AG08396 (cell line): ENCODE measurements around the gene PUM2.

Experiments used
- DNase-seq: peaks from one replicate; pipeline ENCODE4 v3.0.0; 2012; ENCODE audit warnings: low spot score, mixed read lengths

PUM2 gene

DNA sequence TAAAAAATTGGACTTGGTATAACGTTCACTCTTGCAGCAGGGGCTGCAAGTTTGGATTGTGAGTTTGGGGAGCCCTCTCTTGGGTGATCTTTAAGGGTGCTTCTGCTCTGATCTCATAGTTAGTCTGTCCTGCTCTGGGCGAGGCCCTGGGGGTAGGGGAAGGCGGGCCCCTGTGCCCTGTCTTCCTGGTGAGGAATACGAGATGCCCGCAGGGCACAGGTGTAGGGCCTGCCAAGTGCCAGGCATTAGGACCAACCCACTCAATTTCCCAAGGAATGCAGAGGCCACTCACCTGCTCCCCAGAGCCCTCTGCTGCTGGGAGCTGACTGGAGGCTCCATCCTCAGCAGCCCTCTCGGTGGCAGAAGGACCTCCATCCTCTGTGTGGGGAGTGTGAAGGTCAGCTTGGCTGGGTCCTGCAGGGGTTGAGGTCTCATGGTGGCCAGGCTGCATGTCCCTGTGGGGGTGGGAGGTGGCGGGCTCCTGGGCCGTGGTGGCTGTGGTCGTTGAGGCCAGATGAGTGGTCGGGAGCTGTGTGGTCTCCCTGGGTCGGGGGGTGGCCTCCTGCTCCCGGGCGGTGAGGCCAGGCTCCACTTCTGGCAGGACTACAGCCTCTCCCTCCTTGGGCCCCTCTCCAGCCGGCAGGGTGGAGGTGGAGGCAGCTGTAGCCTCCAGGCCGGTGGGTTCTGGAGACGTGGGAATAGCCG lies 147.0 kb downstream of the PUM2 start:
- DNase-seq, result no peak

DNA sequence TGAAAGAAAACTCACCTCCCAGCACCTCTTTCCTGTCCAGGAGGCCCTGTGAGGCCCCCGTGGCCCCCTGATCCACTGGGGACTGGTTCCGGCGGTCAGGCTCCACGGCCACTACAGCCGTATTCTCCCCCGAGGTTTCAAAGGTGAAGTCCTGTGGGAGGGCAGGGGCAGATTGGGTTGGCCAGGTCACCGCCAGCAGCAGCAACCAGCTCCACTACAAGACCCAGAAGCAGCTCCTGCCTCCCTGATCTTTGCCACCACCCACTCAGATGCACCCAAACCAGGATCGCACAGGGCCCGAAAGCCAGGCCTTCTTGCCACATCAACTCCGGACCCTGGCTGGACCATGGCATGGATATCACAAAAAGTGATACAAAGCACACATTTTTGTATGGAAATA lies 147.6 kb downstream of the PUM2 start:
- no peak for DNase-seq

- no peak for DNase-seq
Measured at GRCh38 chr2:20201671-20202070, 149.0 kb downstream of the PUM2 start.

GRCh38 chr2:20200697-20201555 lies 149.7 kb downstream of the PUM2 start:
- DNase-seq, result no peak

DNA sequence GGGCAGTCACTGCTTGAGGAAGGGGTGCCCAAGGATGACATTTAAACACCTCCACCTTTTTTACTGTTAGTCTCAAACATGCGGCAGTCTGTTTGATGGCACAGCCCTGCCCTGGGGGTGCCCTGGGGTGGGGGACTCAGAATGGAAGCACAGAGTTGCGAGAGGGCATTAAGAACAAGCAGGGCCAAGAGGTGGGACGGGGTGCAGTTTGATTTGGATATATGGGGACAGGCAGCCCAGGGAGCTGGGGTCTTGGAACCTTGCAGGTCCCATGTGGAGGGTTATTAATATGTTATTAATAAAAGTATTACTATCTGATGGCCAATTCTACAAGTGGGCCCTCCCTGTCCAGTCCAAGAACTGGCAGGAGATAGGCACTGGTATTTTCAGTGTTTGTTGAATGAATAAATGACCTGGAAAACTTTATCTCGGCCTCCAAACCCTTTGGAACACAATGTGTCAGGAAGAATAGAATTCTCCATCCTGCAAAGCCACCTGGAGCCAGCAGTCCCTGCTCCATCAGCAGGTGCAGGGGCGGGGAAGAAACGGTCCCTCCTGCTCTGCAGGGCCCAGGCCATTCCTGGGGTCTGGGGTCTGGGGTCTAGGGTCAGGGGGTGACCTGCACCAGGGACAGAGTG lies 150.9 kb downstream of the PUM2 start:
- DNase-seq, result no peak

- no peak for DNase-seq
Measured at GRCh38 chr2:20198796-20199632, 151.6 kb downstream of the PUM2 start.
